GM23248 (cell line): Measurements from ENCODE around the gene PYDC1. TPM values are rescaled to one million over a fixed set of nuclear protein-coding genes. Genes with fewer than 3 reads are reported as not detected.

Experiments
- DNase-seq: peaks from one replicate; pipeline ENCODE4 v3.0.0-alpha.2; 2015
- H2AFZ ChIP-seq: fragments of 200-600 bp; sonication (generic); 2 replicates; pipeline ENCODE4 v1.6.1; 2016; ENCODE audit warnings: antibody characterized with exemption
- H3F3A ChIP-seq: fragments of 200-600 bp; sonication (generic); 2 replicates; pipeline ENCODE4 v1.6.1; 2016; ENCODE audit warnings: mild to moderate bottlenecking, antibody characterized with exemption, mixed run types; ENCODE audit not compliant: insufficient read depth
- H3K27ac ChIP-seq: fragments of 200-600 bp; sonication (generic); 2 replicates; pipeline ENCODE4 v1.5.1; 2016; ENCODE audit warnings: mild to moderate bottlenecking
- H3K27me3 ChIP-seq: fragments of 200-600 bp; sonication (generic); replicated peaks from 2 replicates; pipeline ENCODE4 v1.6.1; 2016; ENCODE audit warnings: mild to moderate bottlenecking; ENCODE audit not compliant: insufficient read depth
- H3K36me3 ChIP-seq: fragments of 200-600 bp; sonication (generic); 2 replicates; pipeline ENCODE4 v1.6.1; 2016; ENCODE audit warnings: low read depth, mild to moderate bottlenecking
- H3K4me1 ChIP-seq: fragments of 200-600 bp; sonication (generic); 2 replicates; pipeline ENCODE4 v1.6.1; 2016; ENCODE audit warnings: mild to moderate bottlenecking; ENCODE audit not compliant: insufficient read depth
- H3K4me2 ChIP-seq: fragments of 200-600 bp; sonication (generic); one replicate; pipeline ENCODE4 v1.6.1; 2016; ENCODE audit warnings: mild to moderate bottlenecking; ENCODE audit not compliant: unreplicated experiment
- H3K4me3 ChIP-seq: fragments of 200-600 bp; sonication (generic); 2 replicates; pipeline ENCODE4 v1.5.1; 2016; ENCODE audit warnings: mild to moderate bottlenecking
- H3K79me2 ChIP-seq: fragments of 200-600 bp; sonication (generic); 2 replicates; pipeline ENCODE4 v1.6.1; 2016; ENCODE audit warnings: mild to moderate bottlenecking; ENCODE audit not compliant: insufficient read depth
- H3K9ac ChIP-seq: fragments of 200-600 bp; sonication (generic); 2 replicates; pipeline ENCODE4 v1.6.1; 2016; ENCODE audit warnings: mild to moderate bottlenecking
- H3K9me2 ChIP-seq: fragments of 200-600 bp; sonication (generic); 2 replicates; pipeline ENCODE4 v1.6.1; 2016; ENCODE audit warnings: mixed run types, mild to moderate bottlenecking, moderate library complexity; ENCODE audit not compliant: insufficient read depth
- H3K9me3 ChIP-seq: fragments of 200-600 bp; sonication (generic); one replicate; pipeline ENCODE4 v1.6.1; 2017; ENCODE audit warnings: low read depth
- H4K20me1 ChIP-seq: fragments of 200-600 bp; sonication (generic); 2 replicates; pipeline ENCODE4 v1.6.0; 2016; ENCODE audit not compliant: insufficient read depth
- EZH2 ChIP-seq: fragments of 200-600 bp; sonication (generic); IDR thresholded peaks from 2 replicates; pipeline ENCODE4 v1.6.1; 2018; ENCODE audit warnings: antibody characterized with exemption, mild to moderate bottlenecking; ENCODE audit not compliant: insufficient read depth, poor library complexity, severe bottlenecking
- EZH2phosphoT487 ChIP-seq: fragments of 200-600 bp; sonication (generic); IDR thresholded peaks from 2 replicates; pipeline ENCODE4 v1.6.1; 2018; ENCODE audit warnings: antibody characterized with exemption, moderate library complexity, mild to moderate bottlenecking, low read depth; ENCODE audit not compliant: insufficient read depth
- WGBS, 2 experiments: methylation state at CpG; one replicate each; pipeline ENCODE4 v1.1.6; 2015 to 2017; ENCODE audit warnings: low lambda C conversion rate in 2 of 2, low coverage in 1 of 2; ENCODE audit errors: missing lambda C conversion rate in 2 of 2; 5-methylcytosine and 5-hydroxymethylcytosine counted together
- in situ Hi-C: fragments of 300-500 bp; cut with MboI; formaldehyde crosslinking; loops from 2 replicates; pipeline ENCODE4 v1.15.0; 2020
- polyA plus RNA-seq: library from polyadenylated mRNA; unstranded; fragments of >200 nt; fragmentation: Nextera tagmentation; extraction: Ambion mirVana; gene quantifications from 2 replicates; pipeline ENCODE4 v1.2.1, GENCODE V29; 2016
- total RNA-seq: library from RNA; depleted of rRNA; stranded (reverse); fragments of >200 nt; shearing (Covaris generic); gene quantifications from 2 replicates; pipeline ENCODE4 v1.2.3, GENCODE V29; 2014

Gene PYDC1
- total and polyA plus RNA-seq, 2 experiments from 2014 or later: not detected

- no peak for DNase-seq
- Histone ChIP-seq H3K4me2 (no peak overlapping the region), H3K9me2 (no peaks in the 10 kb centered on the region), H3K9me3 (no peaks in the 10 kb centered on the region), H3K4me3 (no peak overlapping the region), H3K27ac (no peak overlapping the region), H3K9ac (no peak overlapping the region), H3K79me2 (peaks cover 75% of the 10 kb centered on the region), H4K20me1 (no peaks in the 10 kb centered on the region), H3K27me3 (no peaks in the 10 kb centered on the region), H3F3A (peaks cover 98% of the 10 kb centered on the region), H3K4me1 (no peaks in the 10 kb centered on the region), H2AFZ (no peak overlapping the region), H3K36me3 (peaks cover 93% of the 10 kb centered on the region)
- no peak for TF ChIP-seq EZH2phosphoT487
- TF ChIP-seq EZH2: no peak
- 93 to 95% methylated on average over 16 of the region's 16 CpGs for WGBS, 2 experiments
- in situ Hi-C loops: no loop called here
Observed at GRCh38 chr16:31192856-31193642, 23.9 kb downstream of the PYDC1 start.

GRCh38 chr16:31191697-31192428 is 25.1 kb downstream of the PYDC1 start:
- in situ Hi-C loops: no loop called here
- Histone ChIP-seq H3K27ac (no peak overlapping the region), H4K20me1 (peaks cover 3% of the 10 kb centered on the region; the same call in 1 of the 2 replicates), H3K9me3 (no peaks in the 10 kb centered on the region), H3K27me3 (no peaks in the 10 kb centered on the region), H3K9me2 (no peaks in the 10 kb centered on the region), H3K4me3 (no peak overlapping the region), H3K9ac (no peak overlapping the region), H3K4me1 (no peaks in the 10 kb centered on the region), H3K79me2 (peaks cover 87% of the 10 kb centered on the region), H3K36me3 (peaks cover 100% of the 10 kb centered on the region), H3K4me2 (no peak overlapping the region), H2AFZ (no peak overlapping the region), H3F3A (peaks cover 99% of the 10 kb centered on the region)
- TF ChIP-seq EZH2: no peak
- no peak for TF ChIP-seq EZH2phosphoT487
- 82 to 83% methylated on average over 5 of the region's 5 CpGs for WGBS, 2 experiments
- no peak for DNase-seq

GRCh38 chr16:31190818-31191444 is 26.0 kb downstream of the PYDC1 start:
- H3K79me2 ChIP-seq: peaks cover 90% of the 10 kb centered on the region
- H3K27ac ChIP-seq: 0 out of 2 replicates have a peak overlapping the region, but pooled peaks have one; percentile 4
- in situ Hi-C loops: no loop called here
- TF ChIP-seq EZH2phosphoT487 (no peak), EZH2 (no peak)
- H3K9me2 ChIP-seq: no peaks in the 10 kb centered on the region
- no peak overlapping the region for H2AFZ ChIP-seq
- no peak overlapping the region for H3K4me3 ChIP-seq
- peaks cover 12% of the 10 kb centered on the region for H4K20me1 ChIP-seq
- H3F3A ChIP-seq: peaks cover 100% of the 10 kb centered on the region
- no peak overlapping the region for H3K9ac ChIP-seq
- no peak overlapping the region for H3K4me2 ChIP-seq
- no peaks in the 10 kb centered on the region for H3K4me1 ChIP-seq
- no peaks in the 10 kb centered on the region for H3K27me3 ChIP-seq
- 96 to 98% methylated on average over 17 of the region's 17 CpGs for WGBS, 2 experiments
- DNase-seq: no peak
- H3K36me3 ChIP-seq: peaks cover 100% of the 10 kb centered on the region
- H3K9me3 ChIP-seq: no peaks in the 10 kb centered on the region

GRCh38 chr16:31190061-31190460 is 26.9 kb downstream of the PYDC1 start:
- Histone ChIP-seq H2AFZ (no peak overlapping the region), H3K27me3 (no peaks in the 10 kb centered on the region), H3K9ac (no peak overlapping the region), H3K79me2 (peaks cover 91% of the 10 kb centered on the region), H3K36me3 (peaks cover 100% of the 10 kb centered on the region), H3K9me2 (no peaks in the 10 kb centered on the region), H3K4me2 (no peak overlapping the region), H3K9me3 (no peaks in the 10 kb centered on the region), H3K4me3 (no peak overlapping the region), H3K27ac (no peak overlapping the region), H3F3A (peaks cover 100% of the 10 kb centered on the region), H4K20me1 (peaks cover 14% of the 10 kb centered on the region), H3K4me1 (no peaks in the 10 kb centered on the region)
- 91% methylated on average over 12 of the region's 12 CpGs for WGBS, 2 experiments
- no peak for DNase-seq
- no peak for TF ChIP-seq EZH2
- TF ChIP-seq EZH2phosphoT487: no peak
- in situ Hi-C loops: no loop called here
